GM12801 (cell line): ENCODE data around the gene ADAMTSL3.

ENCODE experiments used
- CTCF ChIP-seq: IDR thresholded peaks from one replicate; pipeline ENCODE4 v1.5.1; 2011; ENCODE audit warnings: control low read depth; ENCODE audit not compliant: insufficient read length; ENCODE audit errors: extremely low read depth

Gene ADAMTSL3

GRCh38 chr15:83869341-83869740 is 215.4 kb downstream of the ADAMTSL3 start:
- no peak for TF ChIP-seq CTCF

GRCh38 chr15:83871808-83872559 is 218.1 kb downstream of the ADAMTSL3 start:
- TF ChIP-seq CTCF, result no peak

GRCh38 chr15:83873966-83874365 is 220.0 kb downstream of the ADAMTSL3 start:
- TF ChIP-seq CTCF, result no peak

- no peak for TF ChIP-seq CTCF
Observed at GRCh38 chr15:83880529-83880928, 226.6 kb downstream of the ADAMTSL3 start.

GRCh38 chr15:83881156-83881555 is 227.2 kb downstream of the ADAMTSL3 start:
- TF ChIP-seq CTCF, result no peak

GRCh38 chr15:83886321-83886720 is 232.4 kb downstream of the ADAMTSL3 start:
- no peak for TF ChIP-seq CTCF

- TF ChIP-seq CTCF, result no peak
Observed at GRCh38 chr15:83887404-83887803, 233.5 kb downstream of the ADAMTSL3 start.
